Activated effector memory CD4-positive, alpha-beta T cell treated with anti-CD3 and anti-CD28 coated beads, Interleukin-2, amount 50 U/mL, for 16 hours (primary cell): ENCODE data around the gene ZSWIM5.
"Not testable (repeated sequence)": the region's sequence is repeated elsewhere in the genome, so short reads cannot be mapped to it uniquely, and the experiment has no call there.

Experiments
- DNase-seq: peaks from one replicate; pipeline ENCODE4 v3.0.0-alpha.2; 2020

Gene ZSWIM5

GRCh38 chr1:44995467-44996238 is 210.8 kb downstream of the ZSWIM5 start:
- no peak for DNase-seq

- DNase-seq: no peak
Measured at GRCh38 chr1:44994309-44994898, 212.0 kb downstream of the ZSWIM5 start.

DNA sequence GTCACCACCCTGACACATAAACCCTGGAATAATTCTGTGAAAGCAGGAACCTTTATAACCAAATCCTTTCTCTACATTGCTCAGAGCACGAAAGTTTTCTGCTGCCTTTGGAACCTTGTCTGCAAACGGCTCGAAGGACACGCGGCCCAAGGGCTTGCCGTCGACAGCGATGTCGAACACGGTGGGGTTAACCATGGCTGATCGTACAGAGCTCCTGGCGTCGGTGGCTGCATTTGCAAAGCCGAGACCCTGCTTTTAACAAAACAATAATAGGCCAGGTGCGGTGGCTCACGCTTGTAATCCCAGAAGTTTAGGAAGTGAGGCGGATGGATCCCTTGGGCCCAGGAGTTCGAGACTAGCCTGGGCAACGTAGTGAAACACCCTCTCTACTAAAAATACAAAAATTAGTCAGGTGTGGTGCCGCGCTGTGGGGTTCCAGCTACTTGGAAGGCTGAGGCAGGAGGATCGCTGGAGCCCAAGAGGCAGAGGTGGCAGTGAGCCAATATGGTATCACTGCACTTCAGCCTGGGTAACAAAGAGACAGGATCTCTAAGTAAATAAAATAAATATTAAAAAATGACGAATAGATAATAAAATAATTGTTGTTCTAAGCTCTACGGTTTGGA is 217.8 kb downstream of the ZSWIM5 start:
- DNase-seq: no peak

- DNase-seq: no peak
Measured at GRCh38 chr1:44985747-44986359, 220.6 kb downstream of the ZSWIM5 start.

DNA sequence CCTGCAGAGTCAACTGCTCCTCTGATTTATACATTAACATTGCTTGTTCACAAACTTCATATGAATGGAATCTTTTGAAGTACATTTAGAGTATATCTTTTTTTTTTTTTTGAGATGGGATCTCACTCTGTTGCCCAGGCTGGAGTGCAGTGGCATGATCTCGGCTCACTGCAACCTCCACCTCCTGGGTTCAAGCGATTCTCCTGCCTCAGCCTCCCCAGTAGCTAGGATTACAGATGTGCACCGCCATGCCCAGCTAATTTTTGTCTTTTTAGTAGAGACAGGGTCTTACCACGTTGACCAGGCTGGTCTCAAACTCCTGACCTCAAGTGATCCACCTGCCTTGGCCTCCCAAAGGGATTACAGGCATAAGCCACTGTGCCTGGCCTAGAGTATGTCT is 229.0 kb downstream of the ZSWIM5 start:
- not testable (repeated sequence) for DNase-seq

DNA sequence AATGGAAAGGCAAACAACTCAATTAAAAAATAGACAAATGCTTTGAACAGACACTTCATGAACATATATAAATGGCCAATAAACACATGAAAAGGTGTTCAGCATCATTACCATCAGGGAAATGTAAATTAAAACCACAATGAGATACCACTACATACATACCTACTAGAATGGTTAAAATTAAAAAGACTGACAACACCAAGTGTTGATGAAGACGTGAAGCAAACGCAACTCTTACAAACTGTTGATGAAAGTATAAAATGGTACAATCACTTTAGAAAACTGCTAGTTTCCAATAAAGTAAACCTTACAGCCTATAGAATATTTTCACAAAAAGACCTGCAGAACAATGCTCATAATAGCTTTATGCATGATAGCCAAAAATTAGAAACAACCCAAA is 230.2 kb downstream of the ZSWIM5 start:
- DNase-seq: no peak

GRCh38 chr1:44973645-44974044 is 232.8 kb downstream of the ZSWIM5 start:
- DNase-seq: no peak

DNA sequence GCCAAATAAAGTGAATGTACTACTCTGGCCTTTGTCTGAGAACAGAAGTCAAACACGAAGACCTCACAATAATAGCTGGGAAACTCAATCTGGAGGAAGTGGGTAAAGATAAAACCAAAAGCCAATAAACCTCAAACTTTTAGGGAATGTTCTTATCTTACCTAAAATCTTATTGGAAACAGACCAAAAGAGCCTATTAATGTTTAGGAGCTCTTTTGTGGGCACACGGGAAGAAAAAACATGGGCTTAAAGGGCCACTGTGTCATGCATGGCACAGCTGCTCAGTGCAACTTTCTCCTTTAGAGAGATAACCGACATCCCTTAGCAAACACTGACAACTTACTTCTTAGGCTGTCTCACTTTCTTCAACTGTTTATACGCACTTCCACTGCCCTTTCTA is 236.1 kb downstream of the ZSWIM5 start:
- no peak for DNase-seq
